Epithelial cell of alveolus of lung (primary cell): Measurements from ENCODE around the gene VRK3. TPM values are rescaled to one million over a fixed set of nuclear protein-coding genes. Genes with fewer than 3 reads are reported as not detected.

Experiments
- total RNA-seq: library from RNA; depleted of rRNA; stranded (reverse); fragments of >200 nt; gene quantifications from 2 replicates; pipeline ENCODE4 v1.2.1, GENCODE V29; 2015

Gene VRK3, protein sequence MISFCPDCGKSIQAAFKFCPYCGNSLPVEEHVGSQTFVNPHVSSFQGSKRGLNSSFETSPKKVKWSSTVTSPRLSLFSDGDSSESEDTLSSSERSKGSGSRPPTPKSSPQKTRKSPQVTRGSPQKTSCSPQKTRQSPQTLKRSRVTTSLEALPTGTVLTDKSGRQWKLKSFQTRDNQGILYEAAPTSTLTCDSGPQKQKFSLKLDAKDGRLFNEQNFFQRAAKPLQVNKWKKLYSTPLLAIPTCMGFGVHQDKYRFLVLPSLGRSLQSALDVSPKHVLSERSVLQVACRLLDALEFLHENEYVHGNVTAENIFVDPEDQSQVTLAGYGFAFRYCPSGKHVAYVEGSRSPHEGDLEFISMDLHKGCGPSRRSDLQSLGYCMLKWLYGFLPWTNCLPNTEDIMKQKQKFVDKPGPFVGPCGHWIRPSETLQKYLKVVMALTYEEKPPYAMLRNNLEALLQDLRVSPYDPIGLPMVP
- total RNA-seq = 22.5 and 26.8 TPM in 2 replicates

GRCh38 chr19:50025022-50025793 is at the start of gene VRK3:
Gene VRK3 (minus strand): TSS chr19:50025372. CDS start chr19:50016162, 9,210 bp downstream.

GRCh38 chr19:50025794-50026549 is 800 bp upstream of the VRK3 start, which contains the start of gene ZNF473:
Gene ZNF473 (plus strand): TSS chr19:50026005. CDS start chr19:50031083, 5,078 bp downstream.

DNA sequence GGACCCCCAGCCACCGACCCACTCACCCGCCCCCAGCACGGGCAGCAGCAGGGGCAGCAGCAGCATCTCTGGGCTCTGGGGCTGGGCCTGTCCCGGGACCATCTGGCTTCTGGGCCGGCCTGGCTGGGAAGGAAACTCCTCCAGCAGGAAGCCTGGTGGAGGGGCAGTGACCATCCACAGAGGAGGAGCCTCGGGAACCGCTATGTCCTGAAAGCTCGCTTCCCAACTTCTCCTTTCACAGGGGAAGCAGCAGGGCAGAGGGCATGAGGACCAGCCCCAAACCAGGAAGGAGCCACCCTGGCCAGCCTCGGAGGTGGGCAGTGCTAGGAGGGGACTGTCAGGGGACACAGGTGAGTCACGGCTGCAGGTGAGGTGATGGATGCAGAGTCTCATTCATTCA is 64.2 kb downstream of the VRK3 start, which contains the start of gene SIGLEC11:
Gene SIGLEC11, minus strand, starts transcription at position 193 of the 400 bp plus-strand sequence. Its CDS starts 91 bp downstream, at position 102.

DNA sequence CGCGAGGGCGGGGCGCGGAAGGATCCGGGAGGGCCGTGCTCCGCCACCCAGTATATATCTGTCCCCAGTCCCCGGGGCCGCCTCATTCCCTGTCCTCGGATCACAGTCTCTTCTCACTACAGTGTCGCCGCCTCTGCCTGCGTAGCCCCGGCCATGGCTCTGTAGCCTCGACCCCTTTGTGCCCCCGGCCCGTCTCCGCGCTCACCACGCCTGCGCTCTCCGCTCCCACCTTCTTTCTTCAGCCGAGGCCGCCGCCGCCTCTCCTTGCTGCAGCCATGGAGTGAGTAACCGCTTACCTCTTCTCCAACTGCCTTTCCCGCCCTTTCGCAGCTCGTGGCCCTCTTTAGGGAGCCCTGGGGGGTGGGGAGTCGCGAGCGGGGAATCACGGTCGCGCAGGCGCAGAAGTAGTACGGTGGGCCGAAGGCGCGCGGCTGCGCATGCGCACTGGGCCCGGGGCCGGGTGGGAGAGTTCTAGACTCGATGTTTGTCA is 96.0 kb downstream of the VRK3 start, which contains the start of the genes ATF5 and NUP62:
Gene ATF5, plus strand, starts transcription at position 85 of the 490 bp plus-strand sequence. CDS start 1,646 bp downstream, outside the sequence.
Gene NUP62, minus strand, starts transcription at position 384 of the 490 bp plus-strand sequence. CDS start 19,697 bp downstream, outside the sequence.

Other genes starting within 250 kb of the VRK3 start
- gene FUZ, start 212.1 kb downstream of the VRK3 start, total RNA-seq = 21.5 and 30.1 TPM in 2 replicates
- gene MED25, start 207.1 kb downstream of the VRK3 start, total RNA-seq = 21.1 and 32.3 TPM in 2 replicates
- 94.0 and 139 TPM in 2 replicates for gene PTOV1, start 174.2 kb downstream of the VRK3 start, total RNA-seq
- gene PNKP, start 157.8 kb downstream of the VRK3 start, total RNA-seq = 29.1 and 52.8 TPM in 2 replicates
- gene AKT1S1, start 148.0 kb downstream of the VRK3 start, total RNA-seq = 25.7 and 38.6 TPM in 2 replicates
- gene TBC1D17, start 147.7 kb downstream of the VRK3 start, total RNA-seq = 22.5 TPM in 2 replicates
- gene IL4I1, start 128.5 kb downstream of the VRK3 start, total RNA-seq = 1.3 TPM in 1 of 2 replicates, not detected in the other
- 4.5 and 15.4 TPM in 2 replicates for gene ATF5, start 96.2 kb downstream of the VRK3 start, total RNA-seq
- gene NUP62, start 95.9 kb downstream of the VRK3 start, total RNA-seq = 25.5 and 46.2 TPM in 2 replicates
- not detected in 2 replicates for gene SIGLEC11, start 64.2 kb downstream of the VRK3 start, total RNA-seq
- gene ZNF473, start 633 bp upstream of the VRK3 start, total RNA-seq = 8.1 and 9.9 TPM in 2 replicates
- 0.65 TPM in 1 of 2 replicates, not detected in the other for gene IZUMO2, start 137.9 kb upstream of the VRK3 start, total RNA-seq
- 0.65 TPM in 1 of 2 replicates, not detected in the other for gene MYH14, start 178.2 kb upstream of the VRK3 start, total RNA-seq